GM18502 (cell line): ENCODE data around the gene RAB40C.
A peak's percentile ranks its signal among the peaks of the same experiment; 100 is the strongest.

ENCODE experiments used
- ATAC-seq: cut with Tn5 transposase; IDR thresholded peaks from one replicate; pipeline ENCODE4 v1.9.1; 2021; ENCODE audit warnings: mild to moderate bottlenecking; ENCODE audit not compliant: unreplicated experiment, poor library complexity

RAB40C gene, protein sequence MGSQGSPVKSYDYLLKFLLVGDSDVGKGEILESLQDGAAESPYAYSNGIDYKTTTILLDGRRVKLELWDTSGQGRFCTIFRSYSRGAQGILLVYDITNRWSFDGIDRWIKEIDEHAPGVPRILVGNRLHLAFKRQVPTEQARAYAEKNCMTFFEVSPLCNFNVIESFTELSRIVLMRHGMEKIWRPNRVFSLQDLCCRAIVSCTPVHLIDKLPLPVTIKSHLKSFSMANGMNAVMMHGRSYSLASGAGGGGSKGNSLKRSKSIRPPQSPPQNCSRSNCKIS

DNA sequence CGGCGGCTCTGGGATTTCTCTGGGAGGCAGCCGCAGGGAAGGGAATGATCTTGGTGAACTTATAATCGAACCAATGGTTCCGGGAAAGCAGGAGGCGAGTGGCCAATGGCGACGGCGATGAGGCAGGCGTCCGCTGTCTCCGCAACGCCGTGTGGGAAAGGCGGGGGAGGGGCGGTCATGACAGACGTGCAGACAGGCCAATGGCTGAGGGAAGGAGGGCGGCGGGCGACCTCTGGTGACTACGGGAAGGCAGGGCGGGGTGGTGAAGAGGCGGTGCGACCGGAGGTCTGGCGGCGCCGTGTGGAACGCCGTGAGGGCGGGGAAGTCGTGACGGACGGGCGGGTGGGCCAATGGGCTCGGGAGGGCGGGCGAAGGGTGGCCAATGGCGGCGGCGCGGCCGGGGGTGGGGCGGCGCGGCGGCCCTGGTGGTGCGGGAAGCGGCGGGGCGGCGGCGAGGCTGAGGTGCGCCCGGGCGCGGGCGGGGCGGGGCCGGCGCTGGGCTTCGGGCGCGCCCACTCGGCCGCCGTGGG, at the start of gene RAB40C:
Gene RAB40C, plus strand, starts transcription at position 409 of the 530 bp plus-strand sequence. CDS start 226 bp downstream, outside the sequence.
- ATAC-seq, result peak; percentile 70

- no peak for ATAC-seq
These were observed 49.1 kb upstream of the RAB40C start for GRCh38 chr16:540645-541340.

GRCh38 chr16:543301-544164, 46.3 kb upstream of the RAB40C start:
- no peak for ATAC-seq

- ATAC-seq, result no peak
These were observed 45.3 kb upstream of the RAB40C start for GRCh38 chr16:544517-544916.

- no peak for ATAC-seq
These were observed 42.7 kb upstream of the RAB40C start for GRCh38 chr16:546909-547770.

DNA sequence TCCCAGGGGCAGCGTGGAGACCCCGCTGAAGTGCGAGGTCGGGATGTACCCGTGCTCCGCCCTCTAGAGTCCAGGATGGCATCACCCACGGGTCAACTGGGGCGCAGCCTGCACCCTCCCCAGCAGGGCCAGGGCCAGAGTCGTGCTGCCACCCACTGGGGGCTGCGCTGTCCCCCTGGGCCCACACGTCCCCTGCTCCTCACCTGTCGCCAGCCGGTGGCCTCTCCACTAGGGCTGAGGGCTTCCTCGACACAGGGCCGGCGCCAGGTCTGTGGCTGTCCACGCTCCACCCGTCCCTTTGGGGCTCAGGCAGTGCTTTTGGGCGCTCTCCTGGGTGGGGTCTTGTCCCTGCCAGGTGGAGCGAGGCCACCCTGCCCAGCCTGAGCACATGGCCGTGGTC, 41.3 kb upstream of the RAB40C start:
- ATAC-seq, result no peak

DNA sequence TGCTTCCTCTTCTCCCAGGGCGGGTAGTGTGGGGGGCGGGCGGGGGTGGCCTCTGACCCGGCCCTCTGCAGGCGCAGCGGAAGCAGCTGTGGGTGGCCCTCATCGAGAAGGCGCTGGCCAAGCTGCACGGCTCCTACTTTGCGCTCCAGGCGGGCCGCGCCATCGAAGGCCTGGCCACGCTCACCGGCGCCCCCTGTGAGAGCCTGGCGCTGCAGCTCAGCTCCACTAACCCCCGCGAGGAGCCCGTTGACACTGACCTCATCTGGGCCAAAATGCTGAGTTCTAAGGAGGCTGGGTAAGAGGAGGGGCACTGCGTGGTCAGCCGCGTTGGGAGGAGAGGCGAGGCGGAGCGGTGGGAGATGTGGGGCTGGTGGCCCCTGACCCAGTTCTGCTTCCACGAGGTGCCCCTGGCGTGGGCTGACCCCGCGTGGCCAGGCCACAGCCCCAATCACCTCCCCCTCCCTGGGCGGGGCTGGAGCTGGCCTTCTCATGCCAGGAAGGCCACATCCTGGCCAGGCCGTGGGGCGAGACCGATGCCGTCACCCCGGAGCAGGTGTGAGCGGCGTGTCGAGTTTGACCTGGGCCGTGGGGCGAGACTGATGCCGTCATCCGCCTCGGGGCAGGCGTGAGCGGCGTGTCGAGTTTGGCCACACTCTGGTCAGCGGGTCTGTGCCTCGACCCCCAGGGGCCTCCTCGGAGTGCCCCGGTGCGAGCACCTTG, 40.2 kb upstream of the RAB40C start:
- ATAC-seq, result no peak

DNA sequence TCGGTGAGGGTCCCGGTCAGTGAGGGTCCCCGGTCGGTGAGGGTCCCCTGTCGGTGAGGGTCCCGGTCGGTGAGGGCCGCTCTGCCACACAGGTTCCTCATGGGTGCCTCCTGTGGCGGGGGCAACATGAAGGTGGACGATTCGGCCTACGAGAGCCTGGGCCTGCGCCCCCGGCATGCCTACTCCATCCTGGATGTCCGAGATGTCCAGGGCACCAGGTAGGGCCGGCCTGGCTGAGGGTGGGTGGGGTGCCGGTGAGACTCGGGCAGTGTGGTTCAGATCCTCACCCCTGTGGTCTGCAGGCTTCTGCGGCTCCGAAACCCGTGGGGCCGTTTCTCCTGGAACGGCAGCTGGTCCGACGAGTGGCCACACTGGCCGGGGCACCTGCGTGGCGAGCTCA, 38.7 kb upstream of the RAB40C start:
- no peak for ATAC-seq

DNA sequence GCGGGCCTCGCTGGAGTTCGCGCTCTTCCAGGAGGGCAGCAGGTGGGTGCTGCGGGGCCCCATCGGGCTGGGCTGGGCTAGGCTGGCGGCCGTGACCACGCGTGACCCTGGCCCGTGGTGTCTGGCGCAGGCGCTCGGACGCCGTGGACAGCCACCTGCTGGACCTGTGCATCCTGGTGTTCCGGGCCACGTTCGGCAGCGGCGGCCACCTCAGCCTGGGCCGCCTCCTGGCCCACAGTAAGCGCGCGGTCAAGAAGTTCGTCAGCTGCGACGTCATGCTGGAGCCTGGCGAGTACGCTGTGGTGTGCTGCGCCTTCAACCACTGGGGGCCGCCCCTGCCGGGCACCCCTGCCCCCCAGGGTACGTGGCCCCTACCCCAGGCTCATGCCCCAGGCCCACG, 37.7 kb upstream of the RAB40C start:
- no peak for ATAC-seq

DNA sequence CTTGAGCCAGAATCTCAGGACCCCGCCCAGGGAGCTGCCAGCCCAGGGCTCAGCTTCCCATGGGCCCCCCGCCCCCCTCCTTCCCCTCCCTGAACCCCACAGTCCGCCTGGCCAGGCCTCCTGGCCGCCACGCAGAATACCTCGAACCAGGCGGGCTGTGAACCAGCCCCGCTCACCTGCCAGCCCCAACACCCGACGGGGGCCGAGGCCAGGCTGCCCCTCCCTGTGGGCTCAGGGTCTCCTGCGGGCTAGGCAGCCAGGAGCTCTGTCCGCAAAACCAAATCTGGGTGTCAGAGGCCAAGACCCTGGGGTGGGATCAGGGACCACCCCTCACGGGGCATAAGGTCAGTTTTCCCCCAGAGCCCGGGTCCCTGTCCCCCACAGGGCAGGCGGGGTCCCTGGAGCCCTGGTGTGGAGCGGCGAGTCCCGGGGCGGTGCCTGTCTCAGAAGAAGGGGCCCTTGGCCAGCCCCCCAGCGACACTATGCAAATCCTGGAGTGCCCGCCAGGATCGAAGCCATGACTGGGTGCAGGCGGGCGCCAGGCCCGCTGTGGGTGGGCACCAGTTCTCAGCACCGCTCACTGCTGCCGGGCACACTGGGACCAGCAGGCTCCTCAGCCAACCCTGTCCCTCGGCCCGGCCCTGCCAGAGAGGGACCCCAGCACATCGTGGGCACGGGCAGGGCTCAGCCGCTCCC, 36.1 kb upstream of the RAB40C start:
- ATAC-seq, result no peak

- ATAC-seq, result no peak
These were observed 35.6 kb upstream of the RAB40C start for GRCh38 chr16:554297-554621.

DNA sequence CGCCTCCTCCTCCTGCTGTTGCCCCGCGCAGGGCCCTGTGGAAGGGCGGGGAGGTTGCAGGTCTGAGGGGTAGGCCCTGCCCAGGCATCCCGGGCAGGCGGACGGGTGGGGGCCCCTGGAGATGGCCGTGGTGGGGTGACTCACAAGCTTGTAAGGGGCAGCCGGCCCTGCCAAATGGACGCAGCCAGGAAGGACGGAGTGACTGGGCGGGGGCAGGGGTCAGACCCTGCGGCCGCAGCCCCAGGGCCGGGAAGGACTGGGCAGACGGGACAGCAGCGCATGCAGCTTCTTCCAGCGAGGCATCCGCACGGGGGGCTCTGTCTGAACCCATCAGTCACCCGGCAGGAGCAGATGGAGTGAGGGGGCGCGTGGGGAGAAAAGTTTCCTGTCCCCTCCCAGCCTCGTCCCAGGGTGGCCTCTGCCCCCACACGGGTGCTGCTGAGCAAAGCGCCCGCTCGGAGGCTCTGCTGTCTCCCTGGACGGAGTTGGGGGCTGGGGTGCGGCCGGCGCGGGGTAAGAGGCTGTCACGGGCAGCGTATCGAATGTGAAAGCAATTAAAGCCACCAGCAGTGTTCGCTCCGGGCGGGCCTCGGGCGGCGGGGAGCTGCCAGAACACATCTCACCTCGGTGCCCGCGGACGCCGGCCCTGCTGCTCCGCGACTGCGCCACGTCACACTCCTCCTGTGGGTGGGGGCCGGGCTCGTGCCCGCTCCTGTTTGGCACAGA, 35.1 kb upstream of the RAB40C start:
- ATAC-seq, result no peak

GRCh38 chr16:555528-556473, 34.1 kb upstream of the RAB40C start:
- no peak for ATAC-seq

- ATAC-seq, result no peak
These were observed 33.2 kb upstream of the RAB40C start for GRCh38 chr16:556474-557173.

DNA sequence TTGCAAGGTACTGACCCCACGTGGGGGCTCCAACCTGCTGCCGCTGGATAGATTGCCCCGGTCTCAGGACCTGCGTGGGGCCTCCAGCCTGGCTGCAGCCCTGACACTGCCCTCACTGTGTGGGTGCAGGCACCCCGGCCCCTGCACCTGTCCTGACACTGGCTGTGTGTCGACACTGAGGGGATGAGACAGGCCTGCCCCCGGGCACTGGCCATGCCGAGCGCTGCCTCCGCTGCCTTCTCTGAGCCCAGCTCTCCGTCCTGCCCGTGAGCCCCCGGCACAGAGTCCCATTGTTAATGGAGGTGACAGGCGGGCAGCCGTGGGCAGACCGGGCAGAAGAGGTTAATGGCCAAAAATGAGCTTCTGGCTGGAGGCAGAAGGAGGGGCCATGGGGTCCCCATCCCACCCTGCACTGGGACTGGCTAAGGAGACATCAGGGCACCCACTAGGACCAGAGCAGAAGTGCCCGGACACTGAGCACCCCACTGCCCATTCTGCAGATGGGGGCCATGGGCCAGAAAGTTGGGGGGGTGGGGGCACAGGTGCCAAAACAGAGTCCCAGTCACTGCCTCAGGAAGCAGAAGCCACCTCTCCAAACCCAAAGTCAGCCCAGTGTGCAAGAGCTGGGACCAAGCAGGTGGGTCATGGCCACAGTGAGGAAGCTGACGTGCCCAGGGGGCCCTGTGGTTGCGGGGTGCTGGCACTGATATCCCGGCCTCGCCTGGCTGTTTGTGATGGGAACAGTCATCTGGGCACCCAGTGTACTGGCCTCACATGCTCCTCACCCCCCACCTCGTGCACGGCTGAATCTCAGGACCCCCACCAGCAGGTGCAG, 32.2 kb upstream of the RAB40C start:
- no peak for ATAC-seq
